Kasumi-1 (cell line): ENCODE results near the gene CITED1.

Source experiments
- DNase-seq, 2 experiments: peaks; one replicate each; lab custom pipeline; 2025; lab: John Stamatoyannopoulos, UW

Gene CITED1

DNA sequence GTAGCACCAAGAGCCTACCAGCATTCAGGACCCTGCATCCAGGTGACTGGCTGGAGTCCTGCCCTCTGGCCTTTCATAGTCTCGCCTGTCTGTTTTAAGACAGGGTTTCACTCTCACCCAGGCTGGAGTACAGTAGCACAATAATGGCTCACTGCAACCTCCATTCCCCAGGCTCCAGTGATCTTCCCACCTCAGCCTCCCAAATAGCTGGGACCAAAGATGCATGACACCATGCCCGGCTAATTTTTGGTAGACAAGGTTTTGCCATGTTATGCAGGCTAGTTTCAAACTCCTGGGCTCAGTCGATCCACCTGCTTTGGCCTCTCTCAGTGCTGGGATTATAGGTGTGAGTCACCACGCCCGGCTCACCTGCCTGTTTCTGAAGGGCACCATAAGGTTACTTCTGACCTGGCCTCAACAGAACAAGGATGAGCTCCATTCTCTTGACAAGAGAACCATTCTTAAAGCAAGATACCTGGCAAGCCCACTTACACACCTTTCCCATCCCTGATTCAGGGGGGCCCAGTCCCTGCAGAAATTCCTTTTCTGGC lies 35.3 kb downstream of the CITED1 start:
- no peak for DNase-seq

DNA sequence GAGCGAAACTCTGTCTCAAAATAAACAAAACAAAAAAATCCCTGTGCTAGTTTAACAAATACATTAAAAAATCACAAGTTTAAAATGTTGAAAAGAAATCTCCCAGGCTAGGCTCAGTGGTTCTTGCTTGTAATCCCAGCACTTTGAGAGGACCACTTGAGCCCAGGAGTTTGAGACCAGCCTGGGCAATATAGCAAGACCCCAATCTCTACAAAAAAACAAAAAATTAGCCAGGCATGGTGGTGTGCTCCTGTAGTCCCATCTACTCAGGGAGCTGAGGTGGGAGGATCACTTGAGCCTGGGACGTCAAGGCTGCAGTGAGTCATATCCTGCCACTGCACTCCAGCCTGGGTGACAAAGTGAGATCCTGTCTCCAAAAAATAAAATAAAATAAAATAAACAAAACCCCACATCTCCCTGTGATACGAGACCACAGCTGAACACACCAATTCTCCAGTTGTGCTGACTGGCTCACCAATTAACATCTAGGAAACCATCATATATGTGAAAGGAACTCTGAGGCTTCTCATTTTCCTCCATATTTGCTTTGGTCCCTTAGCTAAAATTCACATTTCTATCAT lies 36.0 kb downstream of the CITED1 start:
- no peak for DNase-seq

DNA sequence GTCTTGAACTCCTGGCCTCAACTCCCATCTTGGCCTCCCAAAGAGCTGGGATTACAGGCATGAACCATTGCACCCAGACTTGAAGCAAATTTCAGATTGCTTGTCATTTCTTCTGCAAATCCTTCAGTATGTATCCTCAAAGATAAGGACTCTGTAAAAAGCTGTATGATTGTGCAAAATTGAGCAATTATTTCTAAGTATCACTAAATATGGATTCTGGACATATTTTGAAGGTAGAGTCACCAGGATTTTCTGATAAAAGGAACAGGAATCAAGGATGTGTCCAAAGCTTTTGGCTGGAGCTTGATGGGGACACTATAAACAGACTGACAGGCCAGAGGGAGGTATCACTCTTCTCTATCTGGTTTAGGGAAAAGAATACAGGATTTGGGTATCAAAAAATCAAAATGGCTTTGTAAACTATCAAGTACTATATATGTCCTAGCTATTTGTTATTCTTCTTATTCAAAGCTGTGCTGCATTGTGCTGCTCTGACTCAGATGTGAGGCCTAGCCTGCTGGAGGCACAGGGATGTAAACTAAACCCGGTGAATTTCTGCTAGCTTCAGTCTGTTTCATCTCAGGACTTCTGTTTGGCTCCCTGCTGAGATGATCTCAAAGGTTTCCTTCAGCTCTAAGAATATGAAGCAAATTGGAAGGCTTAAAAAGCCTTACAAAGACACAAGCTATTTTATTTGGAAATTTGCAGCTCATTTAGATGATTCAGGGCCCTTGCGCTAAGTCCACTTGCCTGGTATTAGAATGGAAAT lies 36.9 kb downstream of the CITED1 start:
- DNase-seq: no peak

DNA sequence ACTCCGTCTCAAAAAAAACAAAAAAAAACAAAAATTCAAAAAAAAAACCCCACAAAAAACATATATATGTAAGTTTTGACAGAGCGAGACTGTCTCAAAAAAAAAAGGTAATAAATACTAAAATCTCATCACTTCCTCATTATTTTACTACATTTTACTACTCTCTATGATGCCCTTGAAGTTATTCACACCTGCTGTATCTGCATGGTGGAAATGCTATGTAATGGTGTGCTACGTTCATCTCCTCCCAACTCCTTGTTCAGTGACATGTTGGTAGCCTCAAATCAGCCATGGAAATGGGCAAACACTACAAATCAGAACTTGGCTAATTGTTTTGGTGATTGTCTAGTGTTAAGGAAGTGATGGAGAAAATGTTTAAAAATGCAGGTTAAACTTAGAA lies 40.5 kb downstream of the CITED1 start:
- DNase-seq: no peak

DNA sequence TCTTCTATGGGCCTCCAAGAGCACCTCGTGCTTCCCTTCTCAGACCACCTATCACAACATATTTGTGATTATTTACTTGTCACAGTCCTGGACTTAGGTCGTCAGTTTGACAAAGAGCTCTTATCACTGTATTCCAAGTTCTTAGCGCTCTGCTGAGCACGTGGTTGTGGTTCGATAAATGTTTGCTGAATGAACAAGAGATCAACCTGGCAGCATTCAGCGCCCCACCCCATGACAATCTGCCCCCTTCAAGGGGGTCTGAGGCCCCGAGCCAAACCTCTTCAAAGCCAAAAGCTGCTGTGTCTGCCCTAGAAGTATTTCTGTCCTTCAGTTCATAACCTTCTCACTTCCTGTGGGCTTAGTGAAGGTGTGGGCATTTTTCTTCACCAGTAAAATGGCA lies 43.6 kb downstream of the CITED1 start:
- no peak for DNase-seq

DNA sequence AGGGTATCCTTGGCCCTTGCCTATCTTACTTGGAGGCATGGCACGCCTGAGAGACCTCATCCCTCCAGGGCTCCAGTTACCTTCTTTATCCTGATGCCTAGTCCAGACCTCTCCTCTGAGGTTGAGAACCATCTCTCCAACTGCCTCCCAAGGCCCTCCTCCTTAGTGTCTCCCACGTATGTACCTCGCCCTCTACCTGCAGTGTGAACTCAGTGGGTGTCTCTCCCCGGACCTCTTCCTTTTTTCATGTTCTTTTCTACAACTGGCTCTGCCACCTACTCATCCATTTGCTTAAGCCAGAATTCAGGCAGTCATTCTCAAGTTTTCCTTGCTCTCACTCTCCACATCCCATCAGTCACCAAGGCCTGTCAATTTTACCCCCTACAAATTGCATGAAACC lies 45.3 kb downstream of the CITED1 start:
- no peak for DNase-seq

DNA sequence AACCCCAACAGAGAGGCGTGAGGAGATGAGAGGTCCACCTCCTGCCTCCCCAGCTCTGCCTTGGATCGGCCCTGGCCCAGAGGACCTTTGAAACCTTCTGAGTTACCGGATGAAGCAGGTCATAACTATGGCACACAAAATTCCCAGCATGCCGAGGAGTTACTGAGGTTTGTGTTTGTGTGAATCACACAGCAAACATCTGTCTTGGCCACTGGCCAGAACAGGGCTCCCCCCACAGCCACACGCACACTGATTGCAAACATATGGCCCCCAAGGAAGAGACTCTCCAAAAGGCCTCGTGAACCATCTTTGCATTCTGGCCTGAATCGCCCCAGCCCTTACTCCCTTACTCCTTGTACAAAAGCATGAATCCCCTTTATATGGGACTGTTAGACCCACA lies 47.5 kb downstream of the CITED1 start:
- DNase-seq: no peak

DNA sequence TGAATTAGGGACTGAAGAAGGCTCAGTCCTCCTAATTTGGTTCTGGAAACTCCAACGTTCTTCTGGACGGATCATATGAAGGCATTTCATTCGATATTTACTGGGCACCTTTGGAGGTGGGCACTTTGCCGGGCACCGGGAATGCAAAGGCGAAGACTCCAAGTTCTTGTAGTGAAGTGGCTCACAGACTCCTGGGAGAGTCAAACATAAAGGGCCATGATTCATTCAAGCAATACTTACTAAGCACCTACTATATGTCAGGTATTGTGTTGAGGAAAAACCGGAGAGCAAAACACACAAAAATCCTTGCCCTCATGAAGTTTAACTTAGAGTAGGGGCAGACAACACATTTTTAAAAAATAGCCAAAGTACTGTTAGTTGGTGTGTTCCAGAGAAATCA lies 49.9 kb downstream of the CITED1 start:
- DNase-seq: no peak

DNA sequence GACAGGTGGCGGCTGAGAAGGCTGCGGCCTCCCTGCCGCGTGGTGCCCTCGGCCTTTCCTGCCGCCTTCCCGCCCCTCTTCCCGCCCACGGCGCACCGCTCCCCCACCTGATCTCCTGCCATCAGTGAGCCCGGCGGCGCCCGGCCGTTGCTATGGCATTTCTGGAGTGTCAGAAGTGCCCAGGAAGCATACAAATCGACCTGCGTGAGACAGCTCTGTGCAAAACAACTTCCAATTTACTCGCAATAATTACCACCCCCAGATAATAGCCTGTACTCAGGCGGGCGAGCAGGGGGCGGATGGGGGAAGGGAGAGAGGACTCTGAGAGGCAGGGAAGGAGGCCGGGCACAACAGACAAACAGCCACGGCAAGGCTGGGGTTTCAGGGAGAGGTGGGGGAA lies 50.3 kb downstream of the CITED1 start:
- DNase-seq: no peak

DNA sequence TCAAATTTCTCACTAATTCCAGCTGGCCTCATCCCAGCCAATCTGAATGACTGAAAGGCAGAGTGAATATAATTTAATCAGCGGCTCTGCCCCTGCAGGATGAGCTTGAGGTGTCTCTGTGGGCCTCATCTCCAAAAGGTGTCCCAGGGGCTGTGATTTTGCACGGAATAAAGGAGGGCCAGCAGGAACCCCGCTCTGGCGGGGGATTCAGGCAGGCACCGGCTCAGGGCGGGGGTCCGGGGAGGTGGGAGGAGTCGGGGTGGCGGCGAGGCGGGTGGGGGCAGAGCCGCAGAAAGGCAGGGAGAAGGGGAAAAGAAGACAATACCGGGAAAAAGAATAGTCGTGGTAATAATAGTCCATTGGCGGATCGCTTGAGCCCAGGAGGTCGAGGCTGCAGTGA lies 50.9 kb downstream of the CITED1 start:
- no peak for DNase-seq

DNA sequence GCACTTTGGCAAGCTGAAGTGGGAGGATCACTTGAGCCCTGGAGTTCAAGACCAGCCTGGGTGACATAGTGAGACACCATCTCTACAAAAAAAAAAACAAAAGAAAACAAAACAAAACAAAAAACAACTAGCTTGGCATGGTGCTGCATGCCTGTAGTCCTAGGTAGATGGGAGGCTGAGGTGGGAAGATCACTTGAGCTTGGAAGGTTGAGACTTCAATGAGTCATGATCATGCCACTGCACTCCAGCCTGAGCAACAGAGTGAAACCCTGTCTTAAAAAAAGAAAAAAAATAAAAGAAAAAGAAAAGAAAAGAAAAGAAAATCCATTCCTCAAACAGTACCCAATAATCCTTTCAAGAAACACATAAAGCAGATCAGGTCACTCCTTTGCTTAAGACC lies 52.0 kb downstream of the CITED1 start:
- DNase-seq: no peak
